Renal cortex interstitium (tissue), 3 donors: Measurements from ENCODE around the gene SHOC1. TPM values are rescaled to one million over a fixed set of nuclear protein-coding genes. Genes with fewer than 3 reads are reported as not detected.

Source experiments
- polyA plus RNA-seq, 3 donors: library from polyadenylated mRNA; unstranded; fragments of 120-200 nt; gene quantifications; one replicate each; pipeline ENCODE4 v1.2.1, GENCODE V29; 2013; ENCODE audit not compliant: insufficient read length in 3 of 3

The SHOC1 gene
- polyA plus RNA-seq, 3 donors: 0.64 to 1.4 (median 0.79) TPM

Other genes with a start within 250 kb of the SHOC1 start
- gene PTGR1, start 195.3 kb downstream of the SHOC1 start, polyA plus RNA-seq: 100 to 1,000 TPM; 144 to 331 (median 326) TPM
- gene DNAJC25, start 163.6 kb downstream of the SHOC1 start, polyA plus RNA-seq: 10 to 100 TPM; 14.6 to 17.2 (median 15.2) TPM
- gene GNG10, start 133.3 kb downstream of the SHOC1 start, polyA plus RNA-seq: 10 to 100 TPM; 46.1 to 64.5 (median 54.7) TPM
- gene UGCG, start 101.9 kb upstream of the SHOC1 start, polyA plus RNA-seq: 10 to 100 TPM; 66.8 to 86.1 (median 78.8) TPM